Caco-2 (cell line): Measurements from ENCODE around the gene IGFBP1. TPM values are rescaled to one million over a fixed set of nuclear protein-coding genes. Genes with fewer than 3 reads are reported as not detected.

Experiments
- BruUV-seq: library from RNA; stranded (reverse); fragments of 400-500 nt; replicated peaks from 2 replicates; lab custom pipeline; 2021; lab: Mats Ljungman, UMichigan
- CTCF ChIA-PET: fragments of 300-600 bp; sonication (Branson Sonifier 250); formaldehyde crosslinking; loops from one replicate; lab custom pipeline; 2022; ENCODE audit warnings: antibody characterized with exemption; lab: Charles Lee
- POLR2A ChIA-PET: fragments of 300-600 bp; sonication (Branson Sonifier 250); formaldehyde crosslinking; loops from one replicate; lab custom pipeline; 2022; ENCODE audit warnings: antibody characterized with exemption; lab: Charles Lee
- DNase-seq, 2 experiments: peaks; one replicate each; pipeline versions ENCODE4 v3.0.0 to v3.0.0-alpha.2; 2020 to 2022
- H3K27me3 ChIP-seq: replicated peaks from 2 replicates; pipeline ENCODE4 v1.6.0; 2011; ENCODE audit warnings: low read length; ENCODE audit not compliant: control insufficient read depth, insufficient read depth
- H3K36me3 ChIP-seq: 2 replicates; pipeline ENCODE4 v1.5.1; 2011; ENCODE audit warnings: low read length; ENCODE audit not compliant: control insufficient read depth, insufficient read depth
- H3K4me1 ChIP-seq: fragments of 250-450 bp; sonication (Bioruptor Pico); 2 replicates; pipeline ENCODE4 v1.5.1; 2020; ENCODE audit warnings: mild to moderate bottlenecking
- H3K4me3 ChIP-seq: 2 replicates; pipeline ENCODE4 v1.5.1; 2011; ENCODE audit warnings: low read depth, mild to moderate bottlenecking, control low read depth, low read length
- H3K9me3 ChIP-seq: fragments of 250-450 bp; sonication (Bioruptor Pico); 2 replicates; pipeline ENCODE4 v1.5.1; 2020; ENCODE audit warnings: mild to moderate bottlenecking, moderate library complexity
- H3K27ac Mint-ChIP-seq: one replicate; pipeline ENCODE4 v1.8.0; 2022; ENCODE audit warnings: mixed read lengths; ENCODE audit not compliant: unreplicated experiment
- H3K27me3 Mint-ChIP-seq: one replicate; pipeline ENCODE4 v1.8.0; 2022; ENCODE audit warnings: mixed read lengths; ENCODE audit not compliant: insufficient read depth, unreplicated experiment
- H3K36me3 Mint-ChIP-seq: one replicate; pipeline ENCODE4 v1.8.0; 2022; ENCODE audit warnings: mild to moderate bottlenecking, mixed read lengths; ENCODE audit not compliant: insufficient read depth, unreplicated experiment
- H3K4me1 Mint-ChIP-seq: one replicate; pipeline ENCODE4 v1.8.0; 2022; ENCODE audit warnings: low read depth, mixed read lengths; ENCODE audit not compliant: unreplicated experiment
- H3K4me3 Mint-ChIP-seq: one replicate; pipeline ENCODE4 v1.8.0; 2022; ENCODE audit warnings: mild to moderate bottlenecking, moderate library complexity, mixed read lengths; ENCODE audit not compliant: unreplicated experiment
- H3K9me3 Mint-ChIP-seq: one replicate; pipeline ENCODE4 v1.8.0; 2022; ENCODE audit warnings: mixed read lengths; ENCODE audit not compliant: unreplicated experiment
- intact Hi-C: fragments of 100-400 bp; cut with micrococcal nuclease; formaldehyde crosslinking; loops from one replicate; pipeline ENCODE4 v1.10.0; 2022; ENCODE audit not compliant: unreplicated experiment
- total RNA-seq: library from RNA; stranded (reverse); gene quantifications from 2 replicates; pipeline ENCODE4 v1.2.3, GENCODE V29; 2022
- TF ChIP-seq, protein P1 (sequence below), 2 experiments: fragments of 200-600 bp in 1 of 2; IDR thresholded peaks; 1 replicate in 1 of 2; 2 replicates in 1 of 2; pipeline versions ENCODE4 v1.5.1 to v1.8.0; 2011 to 2022; ENCODE audit warnings: antibody characterized with exemption in 1 of 2, control low read depth in 1 of 2, inconsistent platforms in 1 of 2, low read depth in 1 of 2, low read length in 1 of 2, mild to moderate bottlenecking in 1 of 2, moderate library complexity in 1 of 2; ENCODE audit not compliant: insufficient read depth in 1 of 2, severe bottlenecking in 1 of 2, unreplicated experiment in 1 of 2

IGFBP1 gene
- total RNA-seq, 1 experiment from 2014 or later, result not detected

DNA sequence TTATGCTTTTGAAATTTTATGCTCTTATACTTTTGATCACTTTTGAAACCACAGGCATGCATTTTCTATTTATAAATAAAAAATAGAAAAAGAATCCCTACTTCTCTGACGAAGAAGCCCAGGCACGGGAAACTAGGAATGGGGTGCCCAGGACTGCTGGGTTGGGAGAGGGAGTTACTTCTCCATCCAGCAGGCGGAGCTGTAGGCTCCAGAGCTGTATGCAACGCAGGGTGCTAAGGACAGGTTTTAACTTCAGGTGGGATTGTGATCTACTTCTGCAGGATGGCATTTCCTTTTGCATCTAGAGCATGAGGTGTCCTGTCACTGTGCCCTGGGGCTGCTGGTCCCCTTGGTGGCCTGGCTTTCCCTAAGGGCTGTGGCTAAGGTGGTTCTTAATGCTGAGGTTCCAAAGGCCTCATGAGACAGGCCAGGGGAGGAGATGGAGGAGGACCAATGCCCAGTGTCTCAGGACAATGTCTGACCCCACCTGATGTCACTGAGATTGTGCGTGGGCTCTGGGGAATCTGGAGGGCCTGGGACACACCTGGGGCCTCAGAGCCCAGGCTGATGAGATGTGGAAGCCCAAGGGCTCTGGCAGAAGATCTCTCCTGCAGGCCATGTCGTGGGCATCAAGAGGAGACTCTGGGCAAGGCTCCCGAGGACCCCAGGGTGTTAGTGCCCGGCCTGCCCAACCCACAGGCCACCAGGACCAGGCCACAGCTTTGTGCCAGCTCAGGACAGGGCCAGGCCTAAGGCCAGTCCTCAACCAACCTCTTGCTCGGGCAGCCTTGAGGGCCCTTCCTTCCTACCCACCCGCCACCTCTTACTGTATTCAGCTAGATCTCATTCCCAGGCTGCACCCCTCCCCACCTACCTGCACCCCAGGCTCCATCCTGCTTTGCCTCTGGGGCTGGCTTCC is 15.9 kb upstream of the IGFBP1 start:
- BruUV-seq, result no TSS peak

DNA sequence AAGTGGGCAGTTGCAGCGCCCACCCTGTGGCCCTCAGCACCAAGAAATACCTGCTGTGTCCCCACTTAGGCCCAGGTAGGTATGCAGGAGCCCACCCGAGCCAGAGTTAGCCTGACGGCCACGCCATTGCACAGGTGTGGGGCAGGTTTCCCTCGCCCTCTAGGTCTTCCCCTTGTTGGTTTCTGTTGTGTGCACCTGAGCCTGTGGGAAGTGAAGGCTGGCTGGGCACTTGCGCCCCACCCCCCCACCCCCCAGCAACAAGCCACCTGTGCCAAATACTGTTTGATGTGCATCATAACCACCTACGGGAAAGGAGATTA is 15.3 kb upstream of the IGFBP1 start, which contains the start of gene CCDC201:
Gene CCDC201, minus strand, starts transcription at position 48 of the 320 bp plus-strand sequence. CDS start 75 bp downstream, outside the sequence.
- Mint-ChIP-seq H3K27ac (no peak within 1 kb of the TSS), H3K4me1 (no peaks in the 10 kb centered on the region), H3K9me3 (no peaks in the 10 kb centered on the region), H3K27me3 (peaks cover 6% of the 10 kb centered on the region), H3K36me3 (no peaks in the 10 kb centered on the region), H3K4me3 (no peak within 1 kb of the TSS)
- H3K36me3 ChIP-seq, result no peaks in the 10 kb centered on the region
- no peaks in the 10 kb centered on the region for H3K4me1 ChIP-seq
- TF ChIP-seq, protein P1, sequence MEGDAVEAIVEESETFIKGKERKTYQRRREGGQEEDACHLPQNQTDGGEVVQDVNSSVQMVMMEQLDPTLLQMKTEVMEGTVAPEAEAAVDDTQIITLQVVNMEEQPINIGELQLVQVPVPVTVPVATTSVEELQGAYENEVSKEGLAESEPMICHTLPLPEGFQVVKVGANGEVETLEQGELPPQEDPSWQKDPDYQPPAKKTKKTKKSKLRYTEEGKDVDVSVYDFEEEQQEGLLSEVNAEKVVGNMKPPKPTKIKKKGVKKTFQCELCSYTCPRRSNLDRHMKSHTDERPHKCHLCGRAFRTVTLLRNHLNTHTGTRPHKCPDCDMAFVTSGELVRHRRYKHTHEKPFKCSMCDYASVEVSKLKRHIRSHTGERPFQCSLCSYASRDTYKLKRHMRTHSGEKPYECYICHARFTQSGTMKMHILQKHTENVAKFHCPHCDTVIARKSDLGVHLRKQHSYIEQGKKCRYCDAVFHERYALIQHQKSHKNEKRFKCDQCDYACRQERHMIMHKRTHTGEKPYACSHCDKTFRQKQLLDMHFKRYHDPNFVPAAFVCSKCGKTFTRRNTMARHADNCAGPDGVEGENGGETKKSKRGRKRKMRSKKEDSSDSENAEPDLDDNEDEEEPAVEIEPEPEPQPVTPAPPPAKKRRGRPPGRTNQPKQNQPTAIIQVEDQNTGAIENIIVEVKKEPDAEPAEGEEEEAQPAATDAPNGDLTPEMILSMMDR (IDR thresholded peaks at IDR 0.05; ENCODE audit: insufficient read depth in 1 of 2, low read depth in 1 of 2, low read length in 1 of 2, severe bottlenecking in 1 of 2, unreplicated experiment in 1 of 2), result no peak
- intact Hi-C loops, result loop anchor here (2.0 kb wide), 1 partner anchor 480 kb away; no protein-coding TSS in a partner anchor
- DNase-seq, result no peak
- ChIA-PET POLR2A (no interaction called here), CTCF (no interaction called here)
- H3K4me3 ChIP-seq, result no peak within 1 kb of the TSS
- H3K27me3 ChIP-seq, result no peaks in the 10 kb centered on the region
- H3K9me3 ChIP-seq, result no peaks in the 10 kb centered on the region
- BruUV-seq, result no TSS peak

More for the DNA sequence above, 15.9 kb upstream of the IGFBP1 start:
- H3K9me3 ChIP-seq, result no peaks in the 10 kb centered on the region
- peak in 1 of 2 experiments; percentile 34 for DNase-seq
- TF ChIP-seq, protein P1 (IDR thresholded peaks at IDR 0.05; ENCODE audit: insufficient read depth in 1 of 2, low read depth in 1 of 2, low read length in 1 of 2, severe bottlenecking in 1 of 2, unreplicated experiment in 1 of 2), result peak; percentile 41 to 72
- H3K27me3 Mint-ChIP-seq, result peaks cover 6% of the 10 kb centered on the region
- no peaks in the 10 kb centered on the region for H3K4me1 ChIP-seq
- H3K36me3 Mint-ChIP-seq, result no peaks in the 10 kb centered on the region
- intact Hi-C loops, result loop anchor here (2.0 kb wide), 1 partner anchor 480 kb away; no protein-coding TSS in a partner anchor
- H3K4me3 ChIP-seq, result no peak overlapping the region
- POLR2A ChIA-PET, result no interaction called here
- no peaks in the 10 kb centered on the region for H3K27me3 ChIP-seq
- CTCF ChIA-PET, result interaction anchor here (0.7 kb wide), 1 partner anchor 386 kb away, joined by 3 read pairs; no protein-coding TSS in a partner anchor
- H3K4me3 Mint-ChIP-seq, result no peak overlapping the region
- H3K9me3 Mint-ChIP-seq, result no peaks in the 10 kb centered on the region
- H3K27ac Mint-ChIP-seq, result no peak overlapping the region
- no peaks in the 10 kb centered on the region for H3K4me1 Mint-ChIP-seq
- H3K36me3 ChIP-seq, result no peaks in the 10 kb centered on the region

DNA sequence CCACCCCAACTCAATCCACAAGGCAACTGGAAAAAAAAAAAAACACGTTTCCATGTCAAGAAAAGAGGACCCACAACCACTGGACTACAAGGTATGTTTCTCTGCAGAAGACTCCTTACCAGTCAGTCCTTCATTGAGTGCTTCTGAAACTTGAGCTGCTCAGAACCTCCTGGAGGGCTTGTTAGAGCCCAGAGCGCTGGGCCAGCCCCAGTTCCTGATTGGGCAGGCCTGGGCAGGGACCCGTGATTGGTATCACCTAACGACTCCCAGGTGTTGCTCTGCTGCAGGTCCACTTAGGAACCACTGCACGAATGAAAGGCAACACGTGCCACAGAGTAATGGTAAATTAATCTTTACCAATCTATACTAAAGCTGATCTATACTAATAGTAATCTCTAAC is 14.9 kb upstream of the IGFBP1 start:
- Mint-ChIP-seq H3K4me3 (no peak overlapping the region), H3K9me3 (no peaks in the 10 kb centered on the region), H3K4me1 (no peaks in the 10 kb centered on the region), H3K27ac (no peak overlapping the region), H3K27me3 (peaks cover 6% of the 10 kb centered on the region), H3K36me3 (no peaks in the 10 kb centered on the region)
- H3K4me3 ChIP-seq, result no peak overlapping the region
- intact Hi-C loops, result loop anchor here (2.0 kb wide), 1 partner anchor 479 kb away; no protein-coding TSS in a partner anchor
- H3K27me3 ChIP-seq, result no peaks in the 10 kb centered on the region
- no peaks in the 10 kb centered on the region for H3K9me3 ChIP-seq
- H3K4me1 ChIP-seq, result no peaks in the 10 kb centered on the region
- TF ChIP-seq, protein P1 (IDR thresholded peaks at IDR 0.05; ENCODE audit: insufficient read depth in 1 of 2, low read depth in 1 of 2, low read length in 1 of 2, severe bottlenecking in 1 of 2, unreplicated experiment in 1 of 2), result no peak
- ChIA-PET POLR2A (no interaction called here), CTCF (no interaction called here)
- no TSS peak for BruUV-seq
- no peaks in the 10 kb centered on the region for H3K36me3 ChIP-seq
- DNase-seq, result no peak
